HG02981 (cell line): ENCODE measurements around the gene RDH11.

Experiments
- ATAC-seq: cut with Tn5 transposase; IDR thresholded peaks from one replicate; pipeline ENCODE4 v1.9.1; 2021; ENCODE audit warnings: mild to moderate bottlenecking, moderate library complexity; ENCODE audit not compliant: unreplicated experiment

The RDH11 gene

DNA sequence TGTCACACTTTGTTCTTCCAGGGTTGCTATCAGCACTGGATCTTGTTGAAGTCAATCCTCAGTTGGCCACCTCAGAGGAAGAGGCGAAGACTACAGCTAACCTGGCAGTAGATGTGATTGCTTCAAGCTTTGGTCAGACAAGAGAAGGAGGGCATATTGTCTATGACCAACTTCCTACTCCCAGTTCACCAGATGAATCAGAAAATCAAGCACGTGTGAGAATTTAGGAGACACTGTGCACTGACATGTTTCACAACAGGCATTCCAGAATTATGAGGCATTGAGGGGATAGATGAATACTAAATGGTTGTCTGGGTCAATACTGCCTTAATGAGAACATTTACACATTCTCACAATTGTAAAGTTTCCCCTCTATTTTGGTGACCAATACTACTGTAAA is 44.9 kb downstream of the RDH11 start:
- ATAC-seq: no peak

GRCh38 chr14:67650151-67650550 is 45.4 kb downstream of the RDH11 start:
- ATAC-seq: no peak

GRCh38 chr14:67646131-67646530 is 49.4 kb downstream of the RDH11 start:
- ATAC-seq: no peak

DNA sequence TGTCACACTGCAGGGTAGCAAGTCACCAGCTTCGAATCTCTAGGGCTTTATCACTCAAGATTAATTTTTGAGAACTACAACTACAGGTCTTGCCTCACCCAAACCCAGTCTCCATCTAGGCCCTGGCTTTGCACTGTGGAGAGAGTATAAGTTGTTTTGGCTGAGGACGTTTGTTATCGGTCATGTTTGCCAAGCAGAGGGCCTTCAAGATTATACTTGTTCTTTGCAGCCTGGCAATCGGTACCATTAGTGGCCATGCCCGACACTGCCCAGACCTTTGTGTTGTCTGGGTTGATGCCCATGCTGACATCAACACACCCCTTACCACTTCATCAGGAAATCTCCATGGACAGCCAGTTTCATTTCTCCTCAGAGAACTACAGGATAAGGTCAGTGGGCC is 50.1 kb downstream of the RDH11 start:
- no peak for ATAC-seq

GRCh38 chr14:67644428-67644827 is 51.1 kb downstream of the RDH11 start:
- ATAC-seq: no peak

GRCh38 chr14:67643713-67644112 is 51.9 kb downstream of the RDH11 start:
- ATAC-seq: no peak

DNA sequence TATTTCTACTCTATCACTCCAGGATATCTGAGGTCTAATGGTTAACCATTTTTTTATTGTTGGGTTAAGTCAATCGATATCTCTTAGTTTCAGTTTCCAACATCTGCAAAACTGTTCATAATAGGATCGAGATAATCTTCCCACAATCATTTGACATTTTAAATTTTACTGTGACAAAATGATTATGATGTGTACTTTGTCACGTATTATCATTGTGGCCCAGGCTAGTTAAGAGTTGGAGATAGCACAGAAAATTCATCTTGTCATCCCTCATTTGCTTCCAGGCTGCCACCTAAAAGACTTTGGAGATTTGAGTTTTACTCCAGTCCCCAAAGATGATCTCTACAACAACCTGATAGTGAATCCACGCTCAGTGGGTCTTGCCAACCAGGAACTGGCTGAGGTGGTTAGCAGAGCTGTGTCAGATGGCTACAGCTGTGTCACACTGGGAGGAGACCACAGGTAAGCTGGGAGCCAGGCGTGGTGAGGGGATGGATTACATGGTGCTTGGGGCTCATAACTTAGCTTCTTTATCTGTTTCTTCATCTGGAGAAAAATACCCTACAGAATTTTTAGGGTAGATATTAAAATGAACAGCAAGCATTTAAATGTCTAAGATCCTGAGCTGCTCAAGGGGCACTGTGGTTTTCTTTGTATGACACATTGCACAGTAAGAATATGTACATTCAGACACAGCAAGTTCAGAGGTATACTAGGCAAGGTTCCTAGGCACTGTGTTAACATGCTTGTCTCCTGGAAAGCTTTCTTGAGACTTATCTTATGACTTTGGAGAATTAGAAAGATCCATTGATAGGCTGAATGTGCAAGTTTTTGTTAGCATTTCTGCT is 53.4 kb downstream of the RDH11 start:
- no peak for ATAC-seq

GRCh38 chr14:67641480-67641879 is 54.1 kb downstream of the RDH11 start:
- ATAC-seq: no peak

DNA sequence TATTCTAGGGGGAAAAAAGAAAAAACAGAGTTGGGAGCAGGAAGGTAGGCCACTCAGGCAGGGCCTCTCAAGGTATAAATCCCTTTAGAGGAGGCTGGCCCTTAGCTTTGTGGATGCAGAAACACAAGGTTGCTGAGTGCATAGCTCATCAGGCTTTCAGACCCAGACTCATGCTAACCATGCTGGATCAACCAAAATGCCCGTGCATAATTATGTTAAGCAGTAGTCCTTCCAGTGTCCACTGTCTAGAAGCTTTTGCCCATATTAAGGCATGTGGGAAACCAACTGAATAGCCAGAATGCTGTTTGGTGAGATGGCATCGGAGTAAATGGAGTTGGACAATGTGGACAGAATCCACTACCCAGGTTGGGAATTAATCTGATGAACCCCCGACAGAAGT is 56.9 kb downstream of the RDH11 start:
- ATAC-seq: no peak

GRCh38 chr14:67636361-67636919 is 59.1 kb downstream of the RDH11 start:
- no peak for ATAC-seq

DNA sequence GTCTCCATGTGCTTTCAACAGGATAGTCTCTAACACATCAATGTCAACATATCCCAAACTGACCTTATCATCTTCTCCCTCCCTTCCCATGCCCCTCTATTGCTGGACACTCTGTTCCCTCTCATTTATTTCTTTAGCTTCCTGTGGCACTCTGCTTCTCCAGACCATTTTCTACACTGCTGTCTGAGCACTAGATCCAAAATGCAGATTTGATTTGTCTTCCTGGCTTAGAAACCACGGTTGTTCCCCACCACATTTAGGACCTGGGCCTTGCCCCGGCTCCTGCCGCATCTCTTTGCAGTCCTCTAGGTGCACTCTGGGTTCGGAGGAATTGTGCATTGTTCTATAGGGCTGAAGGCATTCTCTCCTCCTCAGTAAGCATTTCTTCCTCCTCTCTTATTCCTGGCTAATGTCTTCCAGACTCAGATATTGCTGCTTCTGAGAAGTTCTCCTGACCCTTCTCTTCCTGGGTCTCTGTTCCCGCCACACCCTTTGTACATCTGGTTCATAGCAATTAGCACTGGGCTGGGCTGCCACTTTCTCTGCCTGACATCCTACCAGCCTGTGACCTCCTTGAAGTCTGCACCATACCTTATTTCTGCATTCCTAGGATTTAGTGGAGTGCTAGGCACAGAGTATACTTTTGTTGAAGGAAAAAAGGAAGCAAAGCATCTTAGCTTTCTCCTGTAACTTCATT is 62.0 kb downstream of the RDH11 start:
- ATAC-seq: no peak

DNA sequence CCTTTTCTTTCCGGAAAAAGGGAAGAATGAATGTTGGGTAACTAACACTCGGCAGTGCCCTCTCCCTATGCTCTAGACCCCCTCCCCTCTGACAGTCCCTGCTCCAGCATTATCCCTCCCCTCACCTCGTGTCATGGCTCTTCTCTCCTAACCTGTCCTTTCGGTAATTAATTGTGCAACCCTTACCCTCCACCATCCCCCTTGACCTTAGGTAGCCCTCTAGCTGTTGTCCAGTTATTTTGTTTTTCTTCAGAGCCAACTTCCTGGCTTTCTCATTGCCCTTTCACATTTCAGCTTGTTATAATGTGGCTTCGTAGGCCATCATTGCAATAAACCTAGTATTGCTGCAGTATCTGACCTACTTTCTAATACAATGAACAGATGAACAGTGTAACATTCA is 64.6 kb downstream of the RDH11 start:
- no peak for ATAC-seq

DNA sequence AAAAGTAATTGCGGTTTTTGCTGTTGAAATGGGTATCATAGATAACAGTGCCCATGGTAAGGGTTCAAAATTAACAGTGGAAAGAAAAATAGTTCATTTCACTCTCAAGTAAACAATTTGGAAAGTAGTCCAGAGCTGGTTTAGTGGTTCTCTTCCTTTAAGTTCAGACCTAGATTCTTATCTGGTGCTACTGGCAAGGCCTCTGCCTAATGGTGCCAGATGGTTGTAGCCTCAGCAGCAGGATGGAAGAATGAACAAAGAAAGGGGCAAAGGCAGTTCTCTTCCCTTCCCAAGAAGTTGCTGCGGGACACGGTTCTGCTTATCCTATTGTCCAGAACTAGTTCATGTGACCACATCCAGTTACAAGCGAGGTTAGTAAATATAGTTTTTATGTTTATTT is 65.4 kb downstream of the RDH11 start:
- ATAC-seq: no peak

GRCh38 chr14:67627519-67627918 is 68.0 kb downstream of the RDH11 start:
- ATAC-seq: no peak
